PC-3 (cell line): ENCODE data around the gene FBXO45.

Source experiments
- CTCF ChIP-seq: fragments of 300-600 bp; sonication (generic); conservative IDR thresholded peaks from 2 replicates; pipeline ENCODE4 v1.5.1; 2017; ENCODE audit warnings: antibody characterized with exemption, low read depth, mild to moderate bottlenecking, low read length
- EZH2 ChIP-seq: fragments of 300-600 bp; sonication (generic); IDR thresholded peaks from one replicate; pipeline ENCODE4 v1.6.1; 2017; ENCODE audit warnings: antibody characterized with exemption, mild to moderate bottlenecking, low read length; ENCODE audit not compliant: unreplicated experiment
- EZH2phosphoT487 ChIP-seq: fragments of 300-600 bp; sonication (generic); IDR thresholded peaks from 2 replicates; pipeline ENCODE4 v1.6.1; 2018; ENCODE audit warnings: mild to moderate bottlenecking, antibody characterized with exemption, low read length, borderline replicate concordance

DNA sequence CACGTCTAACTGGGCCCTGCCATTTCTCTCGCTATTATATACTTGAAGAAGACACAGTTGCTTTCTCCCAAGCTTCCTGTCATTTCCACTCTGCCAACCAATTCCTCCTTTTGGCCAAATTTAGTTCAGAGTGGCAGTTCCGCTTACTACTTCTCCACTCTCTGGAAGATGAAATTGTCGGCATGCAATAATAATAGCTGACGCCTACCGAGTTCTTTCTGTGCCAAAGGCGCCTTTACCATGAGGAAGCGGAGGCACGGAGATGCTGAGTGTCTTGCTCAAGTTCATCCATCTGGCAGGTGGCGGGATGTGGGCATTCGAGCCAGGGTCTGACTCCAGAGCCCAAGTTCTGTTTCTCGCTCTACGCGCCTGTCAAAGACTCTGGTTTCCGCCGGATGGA is 56.4 kb downstream of the FBXO45 start:
- TF ChIP-seq CTCF (no peak), EZH2phosphoT487 (no peak), EZH2 (no peak)
